ENCODE data around the gene NUDT9. TPM values are rescaled to one million over a fixed set of nuclear protein-coding genes. Genes with fewer than 3 reads are reported as not detected.
"Not testable (repeated sequence)": the region's sequence is repeated elsewhere in the genome, so short reads cannot be mapped to it uniquely, and the experiment has no call there.

Gene NUDT9, protein sequence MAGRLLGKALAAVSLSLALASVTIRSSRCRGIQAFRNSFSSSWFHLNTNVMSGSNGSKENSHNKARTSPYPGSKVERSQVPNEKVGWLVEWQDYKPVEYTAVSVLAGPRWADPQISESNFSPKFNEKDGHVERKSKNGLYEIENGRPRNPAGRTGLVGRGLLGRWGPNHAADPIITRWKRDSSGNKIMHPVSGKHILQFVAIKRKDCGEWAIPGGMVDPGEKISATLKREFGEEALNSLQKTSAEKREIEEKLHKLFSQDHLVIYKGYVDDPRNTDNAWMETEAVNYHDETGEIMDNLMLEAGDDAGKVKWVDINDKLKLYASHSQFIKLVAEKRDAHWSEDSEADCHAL
- total RNA-seq (10 to 100 TPM; 16.7 to 18.3 TPM), polyA plus RNA-seq (10 to 100 TPM; 21.2 to 24.9 TPM)

DNA sequence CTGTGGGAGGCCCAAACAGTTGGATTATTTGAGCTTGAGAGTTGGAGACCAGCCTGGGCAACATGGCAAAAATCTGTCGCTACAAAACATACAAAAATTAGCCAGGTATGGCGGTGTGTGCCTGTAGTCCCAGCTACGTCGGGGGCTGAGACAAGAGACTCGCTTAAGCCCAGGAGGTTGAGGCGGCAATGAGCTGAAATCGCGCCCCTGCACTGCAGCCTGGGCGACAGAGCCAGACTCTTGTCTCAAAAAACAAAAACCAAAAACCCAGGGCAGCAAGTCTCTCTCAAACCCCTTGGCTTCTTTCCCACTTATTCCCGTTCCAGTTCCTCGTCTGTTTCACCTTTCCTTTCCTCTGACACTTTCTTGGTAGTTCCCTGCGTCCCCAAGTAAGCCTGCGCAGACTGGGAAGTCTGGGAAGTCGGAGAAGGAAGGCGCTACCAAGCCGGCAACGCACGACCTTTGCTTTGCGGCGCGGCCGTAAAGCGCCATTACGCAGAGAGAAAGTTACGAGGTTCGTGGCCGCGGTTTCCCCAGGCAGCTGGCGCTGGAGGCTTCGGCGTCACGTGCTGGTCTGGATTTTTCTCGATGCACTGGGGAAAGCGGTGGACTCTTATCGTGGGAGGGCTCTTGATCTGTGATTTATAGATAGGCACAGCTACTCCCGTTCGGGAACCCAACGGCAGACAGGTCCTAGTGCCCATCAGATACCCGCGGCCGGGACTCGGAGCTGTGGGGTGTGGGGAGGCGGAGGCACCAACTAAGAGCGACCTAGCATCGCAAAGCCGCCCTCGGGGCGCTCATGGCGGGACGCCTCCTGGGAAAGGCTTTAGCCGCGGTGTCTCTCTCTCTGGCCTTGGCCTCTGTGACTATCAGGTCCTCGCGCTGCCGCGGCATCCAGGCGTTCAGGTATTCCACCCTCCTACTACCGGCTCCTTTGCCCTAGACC is at the start of gene NUDT9:
Gene NUDT9 (plus strand): TSS at position 470 of the 949 bp plus-strand sequence. CDS start 333 bp downstream, at position 803.
- H3K4me1 Mint-ChIP-seq: peaks cover 14 to 50% (median 34%) of the 10 kb centered on the region in 4 donors
- H3K4me3 Mint-ChIP-seq: peak within 1 kb of the TSS; percentile 96 to 99 (median 99)
- Histone ChIP-seq H3K4me3 (ENCODE audit: low read length in 2 of 2) (peak within 1 kb of the TSS; percentile 80 to 93), H3K36me3 (ENCODE audit: insufficient read depth, low read length) (no peaks in the 10 kb centered on the region), H3K4me1 (ENCODE audit: insufficient read depth, low read length) (peaks cover 33% of the 10 kb centered on the region), H3K27me3 (ENCODE audit: insufficient read depth, low read length) (no peaks in the 10 kb centered on the region), H3K9me3 (ENCODE audit: control insufficient read depth in 1 of 2, low read length in 2 of 2) (no peaks in the 10 kb centered on the region), H3K27ac (ENCODE audit: low read depth, low read length) (peak within 1 kb of the TSS; percentile 82)
- peaks cover 0 to 8% of the 10 kb centered on the region in 2 donors for H3K36me3 Mint-ChIP-seq
- peak; percentile 88 to 93 (median 91) for DNase-seq
- ChIA-PET POLR2A (ENCODE audit: partially characterized antibody) (interaction anchor here (0.6 to 2.8 kb wide), 13 partner anchors 9 to 1035 kb away, joined by 3 to 59 read pairs (median 4); partner anchors contain the start of genes AFF1, HERC5, HSD17B11 and KLHL8), CTCF (ENCODE audit: partially characterized antibody) (interaction anchor here (1.2 to 5.8 kb wide), 9 partner anchors 15 to 46 kb away, joined by 3 to 42 read pairs (median 3); partner anchors contain the start of gene HSD17B11)
- H3K27me3 Mint-ChIP-seq: no peaks in the 10 kb centered on the region
- peaks cover 0 to 2% (median 0%) of the 10 kb centered on the region in 8 donors for H3K9me3 Mint-ChIP-seq
- H3K27ac Mint-ChIP-seq: peak within 1 kb of the TSS; percentile 98 to 100 (median 99)
- intact Hi-C loops (cut with micrococcal nuclease): loop anchor here (1.0 to 10.0 kb wide), 9 partner anchors 20 to 1400 kb away; partner anchors contain the start of genes HERC5, HERC6, HSD17B11 and KLHL8

- no peak overlapping the region for H3K27ac ChIP-seq (ENCODE audit: low read depth, low read length)
- no peaks in the 10 kb centered on the region for H3K4me1 ChIP-seq (ENCODE audit: insufficient read depth, low read length)
- no peak overlapping the region for H3K4me3 Mint-ChIP-seq
- intact Hi-C loops (cut with micrococcal nuclease): loop anchor here (1.0 to 10.0 kb wide), 4 partner anchors 15 to 459 kb away; partner anchors contain the start of genes HSD17B11, MEPE and NUDT9
- no peaks in the 10 kb centered on the region for H3K9me3 ChIP-seq (ENCODE audit: control insufficient read depth in 1 of 2, low read length in 2 of 2)
- no peaks in the 10 kb centered on the region for H3K27me3 Mint-ChIP-seq
- H3K4me3 ChIP-seq (ENCODE audit: low read length in 2 of 2): no peak overlapping the region
- DNase-seq: peak in 3 of 5 donors; percentile 25 to 29 (median 28)
- ChIA-PET POLR2A (ENCODE audit: partially characterized antibody) (interaction anchor here (1.5 kb wide), 1 partner anchor 15 kb away, joined by 6 read pairs; the partner anchor contains the start of gene HSD17B11), CTCF (ENCODE audit: partially characterized antibody) (interaction anchor here (0.6 to 14.0 kb wide), 27 partner anchors 8 to 279 kb away, joined by 3 to 266 read pairs (median 5); partner anchors contain the start of genes HSD17B11 and NUDT9)
- H3K9me3 Mint-ChIP-seq: no peaks in the 10 kb centered on the region
- no peaks in the 10 kb centered on the region for H3K27me3 ChIP-seq (ENCODE audit: insufficient read depth, low read length)
- no peak overlapping the region for H3K27ac Mint-ChIP-seq
- peaks cover 31% of the 10 kb centered on the region in 2 donors for H3K36me3 Mint-ChIP-seq
- peaks cover 3 to 5% (median 4%) of the 10 kb centered on the region in 4 donors for H3K4me1 Mint-ChIP-seq
- H3K36me3 ChIP-seq (ENCODE audit: insufficient read depth, low read length): peaks cover 21% of the 10 kb centered on the region
Measured at GRCh38 chr4:87375719-87376291, 46.6 kb upstream of the NUDT9 start.

DNA sequence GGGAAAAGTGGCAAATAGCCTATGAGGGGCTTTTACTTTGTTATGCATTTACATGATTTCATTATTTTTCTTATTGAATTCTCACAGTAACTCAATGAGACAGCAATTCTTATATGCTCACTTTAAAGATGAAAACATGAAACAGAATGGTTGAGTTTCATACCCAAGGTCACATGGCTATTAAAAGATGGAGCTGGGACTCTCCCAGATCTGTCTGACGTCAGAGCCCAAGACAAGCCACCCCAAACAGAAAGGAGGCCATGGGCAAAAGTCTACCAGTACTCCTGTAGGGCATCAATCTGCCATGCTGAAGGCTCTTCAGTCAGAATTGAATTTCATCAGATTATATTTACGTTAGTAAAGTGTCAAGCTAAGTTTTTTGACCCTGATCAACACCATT is 44.6 kb upstream of the NUDT9 start:
- Mint-ChIP-seq H3K27ac (peak overlapping the region in 3 of 7 donors; percentile 10 to 39 (median 17)), H3K36me3 (peaks cover 19 to 32% of the 10 kb centered on the region in 2 donors)

GRCh38 chr4:87382116-87382515 is 40.3 kb upstream of the NUDT9 start:
- intact Hi-C loops (cut with micrococcal nuclease): no loop called here
- H3K36me3 ChIP-seq (ENCODE audit: insufficient read depth, low read length): peaks cover 7% of the 10 kb centered on the region
- no peaks in the 10 kb centered on the region for H3K27me3 Mint-ChIP-seq
- H3K27me3 ChIP-seq (ENCODE audit: insufficient read depth, low read length): no peaks in the 10 kb centered on the region
- H3K4me3 Mint-ChIP-seq: no peak overlapping the region
- no peak overlapping the region for H3K27ac ChIP-seq (ENCODE audit: low read depth, low read length)
- no peak overlapping the region for H3K4me3 ChIP-seq (ENCODE audit: low read length in 2 of 2)
- peaks cover 29 to 43% (median 32%) of the 10 kb centered on the region in 4 donors for H3K4me1 Mint-ChIP-seq
- no peak for DNase-seq
- POLR2A ChIA-PET (ENCODE audit: partially characterized antibody): interaction anchor here (1.2 kb wide), 1 partner anchor 9 kb away, joined by 5 read pairs; the partner anchor contains the start of gene HSD17B11
- peaks cover 0 to 2% (median 0%) of the 10 kb centered on the region in 8 donors for H3K9me3 Mint-ChIP-seq
- peak overlapping the region in 3 of 7 donors; percentile 17 to 65 (median 43) for H3K27ac Mint-ChIP-seq
- no peaks in the 10 kb centered on the region for H3K9me3 ChIP-seq (ENCODE audit: control insufficient read depth in 1 of 2, low read length in 2 of 2)
- H3K4me1 ChIP-seq (ENCODE audit: insufficient read depth, low read length): peaks cover 17% of the 10 kb centered on the region
- CTCF ChIA-PET (ENCODE audit: partially characterized antibody): interaction anchor here (2.3 to 14.0 kb wide), 2 partner anchors 9 to 87 kb away, joined by 13 to 266 read pairs; partner anchors contain the start of gene HSD17B11
- peaks cover 18 to 40% of the 10 kb centered on the region in 2 donors for H3K36me3 Mint-ChIP-seq

More for the DNA sequence above, 44.6 kb upstream of the NUDT9 start:
- intact Hi-C loops (cut with micrococcal nuclease): loop anchor here (10.0 kb wide), 2 partner anchors 47 to 457 kb away; partner anchors contain the start of genes MEPE and NUDT9
- Mint-ChIP-seq H3K27me3 (no peaks in the 10 kb centered on the region), H3K9me3 (no peaks in the 10 kb centered on the region), H3K4me1 (peaks cover 5 to 11% (median 6%) of the 10 kb centered on the region in 4 donors), H3K4me3 (no peak overlapping the region)
- ChIA-PET POLR2A (ENCODE audit: partially characterized antibody) (interaction anchor here (1.3 kb wide), 1 partner anchor 13 kb away, joined by 3 read pairs; the partner anchor contains the start of gene HSD17B11), CTCF (ENCODE audit: partially characterized antibody) (interaction anchor here (3.3 to 14.0 kb wide), 3 partner anchors 12 to 91 kb away, joined by 42 to 266 read pairs (median 90); partner anchors contain the start of genes HSD17B11 and NUDT9)
- H3K36me3 ChIP-seq (ENCODE audit: insufficient read depth, low read length): peaks cover 13% of the 10 kb centered on the region
- H3K4me1 ChIP-seq (ENCODE audit: insufficient read depth, low read length): no peaks in the 10 kb centered on the region
- no peaks in the 10 kb centered on the region for H3K27me3 ChIP-seq (ENCODE audit: insufficient read depth, low read length)
- DNase-seq: no peak
- H3K27ac ChIP-seq (ENCODE audit: low read depth, low read length): no peak overlapping the region
- H3K4me3 ChIP-seq (ENCODE audit: low read length in 2 of 2): no peak overlapping the region
- H3K9me3 ChIP-seq (ENCODE audit: control insufficient read depth in 1 of 2, low read length in 2 of 2): no peaks in the 10 kb centered on the region

DNA sequence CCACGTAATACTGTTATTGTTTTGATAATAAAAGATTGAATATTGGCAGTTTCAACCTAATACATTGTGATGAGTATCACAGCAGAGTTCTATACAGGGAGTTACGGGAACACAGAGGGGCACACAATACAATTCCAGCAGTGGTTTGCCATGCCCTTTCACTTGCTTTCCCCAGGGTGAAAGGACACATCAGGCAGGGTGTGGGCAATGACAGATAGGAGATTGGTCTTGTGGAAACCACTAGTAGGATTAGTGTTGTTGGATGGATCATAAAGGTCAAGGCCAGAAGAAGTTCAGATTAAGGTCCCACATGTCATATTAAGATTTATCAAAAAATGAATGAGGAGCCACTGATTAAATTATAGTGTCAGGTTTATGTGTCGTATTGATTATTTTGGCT is 39.4 kb upstream of the NUDT9 start:
- Histone ChIP-seq H3K27me3 (ENCODE audit: insufficient read depth, low read length) (no peaks in the 10 kb centered on the region), H3K9me3 (ENCODE audit: control insufficient read depth in 1 of 2, low read length in 2 of 2) (no peaks in the 10 kb centered on the region), H3K27ac (ENCODE audit: low read depth, low read length) (no peak overlapping the region), H3K4me3 (ENCODE audit: low read length in 2 of 2) (no peak overlapping the region), H3K36me3 (ENCODE audit: insufficient read depth, low read length) (peaks cover 7% of the 10 kb centered on the region), H3K4me1 (ENCODE audit: insufficient read depth, low read length) (peaks cover 24% of the 10 kb centered on the region)
- no peak for DNase-seq
- Mint-ChIP-seq H3K27me3 (no peaks in the 10 kb centered on the region), H3K36me3 (peaks cover 21 to 44% of the 10 kb centered on the region in 2 donors), H3K27ac (peak overlapping the region in 6 of 7 donors; percentile 4 to 81 (median 16)), H3K9me3 (peaks cover 0 to 2% (median 0%) of the 10 kb centered on the region in 8 donors), H3K4me3 (peak overlapping the region in 1 of 8 donors; percentile 17), H3K4me1 (peaks cover 35 to 51% (median 39%) of the 10 kb centered on the region in 4 donors)
- POLR2A ChIA-PET (ENCODE audit: partially characterized antibody): no interaction called here
- intact Hi-C loops (cut with micrococcal nuclease): no loop called here
- CTCF ChIA-PET (ENCODE audit: partially characterized antibody): interaction anchor here (2.3 to 14.0 kb wide), 2 partner anchors 8 to 86 kb away, joined by 13 to 266 read pairs; partner anchors contain the start of gene HSD17B11

- H3K4me1 Mint-ChIP-seq: peaks cover 47 to 66% (median 52%) of the 10 kb centered on the region in 4 donors
- H3K4me3 ChIP-seq (ENCODE audit: low read length in 2 of 2); intact Hi-C loops (cut with micrococcal nuclease); H3K36me3 ChIP-seq (ENCODE audit: insufficient read depth, low read length); H3K9me3 Mint-ChIP-seq; POLR2A ChIA-PET (ENCODE audit: partially characterized antibody); H3K27ac ChIP-seq (ENCODE audit: low read depth, low read length); H3K27me3 Mint-ChIP-seq; DNase-seq; H3K9me3 ChIP-seq (ENCODE audit: control insufficient read depth in 1 of 2, low read length in 2 of 2); H3K27me3 ChIP-seq (ENCODE audit: insufficient read depth, low read length): not testable (repeated sequence)
- peaks cover 26 to 44% of the 10 kb centered on the region in 2 donors for H3K36me3 Mint-ChIP-seq
- CTCF ChIA-PET (ENCODE audit: partially characterized antibody): interaction anchor here (1.2 kb wide), 1 partner anchor 9 kb away, joined by 3 read pairs; no protein-coding TSS in a partner anchor
- H3K4me3 Mint-ChIP-seq: peak overlapping the region in 2 of 8 donors; percentile 21 to 31
- H3K27ac Mint-ChIP-seq: peak overlapping the region in 3 of 7 donors; percentile 27 to 38 (median 36)
- peaks cover 38% of the 10 kb centered on the region for H3K4me1 ChIP-seq (ENCODE audit: insufficient read depth, low read length)
Measured at GRCh38 chr4:87384466-87385132, 37.8 kb upstream of the NUDT9 start.
